Measurements from ENCODE around the gene SPATA1. TPM values are rescaled to one million over a fixed set of nuclear protein-coding genes. Genes with fewer than 3 reads are reported as not detected.
A peak's percentile ranks its signal among the peaks of the same experiment; 100 is the strongest.

Gene SPATA1
- total and polyA plus RNA-seq, 9 of the 15 experiments (the other 6 are each of a cell fraction or from before 2014, with no cell fraction given): 0.79 to 2.9 (median 1.5) TPM

- peak; percentile 71; the same call in 1 of the 2 replicates for TF ChIP-seq MGA (IDR thresholded peaks at IDR 0.05)
- peak; percentile 92 for TF ChIP-seq SPI1 (IDR thresholded peaks at IDR 0.05; ENCODE audit: borderline replicate concordance, low read depth, low read length)
- no peak for TF ChIP-seq RUNX1 (IDR thresholded peaks at IDR 0.05; ENCODE audit: low read depth)
- no peak for TF ChIP-seq AFF1 (IDR thresholded peaks at IDR 0.05; ENCODE audit: low read depth in 1 of 2, partially characterized antibody in 2 of 2)
- TF ChIP-seq ATF3 (IDR thresholded peaks at IDR 0.05): no peak
- TF ChIP-seq ATF3 (CRISPR knock-in tag; conservative IDR thresholded peaks at IDR 0.05): 0 out of 2 replicates have a peak, but pooled peaks have one; percentile 0
- peak; percentile 60 for TF ChIP-seq SMAD1 (IDR thresholded peaks at IDR 0.05; ENCODE audit: low read depth, low read length, partially characterized antibody)
These were observed 68.0 kb downstream of the SPATA1 start, which contains the start of gene CTBS (continued) for GRCh38 chr1:84573967-84574842.
